NCI-H524 treated with DMSO at 0.1 percent for 48 hours (cell line): ENCODE measurements around the gene KIF6.
"Not testable (repeated sequence)": the region's sequence is repeated elsewhere in the genome, so short reads cannot be mapped to it uniquely, and the experiment has no call there.

Experiments used
- DNase-seq: peaks from one replicate; lab custom pipeline; 2025; lab: John Stamatoyannopoulos, UW

Gene KIF6, protein sequence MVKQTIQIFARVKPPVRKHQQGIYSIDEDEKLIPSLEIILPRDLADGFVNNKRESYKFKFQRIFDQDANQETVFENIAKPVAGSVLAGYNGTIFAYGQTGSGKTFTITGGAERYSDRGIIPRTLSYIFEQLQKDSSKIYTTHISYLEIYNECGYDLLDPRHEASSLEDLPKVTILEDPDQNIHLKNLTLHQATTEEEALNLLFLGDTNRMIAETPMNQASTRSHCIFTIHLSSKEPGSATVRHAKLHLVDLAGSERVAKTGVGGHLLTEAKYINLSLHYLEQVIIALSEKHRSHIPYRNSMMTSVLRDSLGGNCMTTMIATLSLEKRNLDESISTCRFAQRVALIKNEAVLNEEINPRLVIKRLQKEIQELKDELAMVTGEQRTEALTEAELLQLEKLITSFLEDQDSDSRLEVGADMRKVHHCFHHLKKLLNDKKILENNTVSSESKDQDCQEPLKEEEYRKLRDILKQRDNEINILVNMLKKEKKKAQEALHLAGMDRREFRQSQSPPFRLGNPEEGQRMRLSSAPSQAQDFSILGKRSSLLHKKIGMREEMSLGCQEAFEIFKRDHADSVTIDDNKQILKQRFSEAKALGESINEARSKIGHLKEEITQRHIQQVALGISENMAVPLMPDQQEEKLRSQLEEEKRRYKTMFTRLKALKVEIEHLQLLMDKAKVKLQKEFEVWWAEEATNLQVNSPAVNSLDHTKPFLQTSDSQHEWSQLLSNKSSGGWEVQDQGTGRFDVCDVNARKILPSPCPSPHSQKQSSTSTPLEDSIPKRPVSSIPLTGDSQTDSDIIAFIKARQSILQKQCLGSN

DNA sequence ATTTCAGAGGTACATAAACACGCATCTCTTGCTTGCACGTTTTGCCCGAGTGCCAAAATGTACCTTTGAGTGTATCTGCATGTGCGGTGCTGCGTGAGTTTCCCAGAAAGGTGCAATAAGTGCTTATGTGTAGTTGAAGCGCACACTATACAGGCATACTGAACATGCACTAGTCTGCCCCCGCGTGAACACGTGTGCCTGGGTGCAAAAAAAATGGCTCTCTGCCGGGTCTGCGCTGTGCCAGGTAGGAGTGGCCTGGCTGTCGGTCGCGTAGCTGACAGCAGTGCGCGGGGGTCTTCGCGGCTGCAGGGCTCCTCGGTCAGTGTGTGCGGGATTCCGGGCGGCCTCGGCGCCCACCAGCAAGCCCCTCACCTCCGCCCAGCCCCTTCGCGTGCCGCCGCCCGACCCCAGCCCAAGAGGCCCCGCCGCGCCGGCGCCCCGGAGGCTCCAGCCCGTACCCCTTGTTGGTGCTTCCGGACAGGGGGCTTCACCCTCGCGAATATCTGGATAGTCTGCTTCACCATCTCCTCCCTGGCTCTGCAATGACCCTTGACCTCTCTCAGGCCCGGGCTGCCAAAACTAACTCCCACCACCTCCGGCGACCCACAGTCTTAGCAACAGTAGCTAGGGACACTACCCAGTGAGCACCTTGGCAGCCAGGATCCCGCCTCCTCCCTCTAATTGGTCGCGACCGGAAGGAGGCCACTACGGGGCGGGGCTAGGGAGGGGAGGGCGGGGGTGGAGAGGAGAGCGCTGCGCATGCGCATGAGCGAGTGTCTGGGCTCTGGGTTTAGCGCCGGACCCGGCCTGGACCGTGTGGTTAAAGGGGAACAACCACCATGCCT, at the start of gene KIF6:
KIF6 (minus strand) TSS at position 622 of the 845 bp plus-strand sequence; CDS start at position 524, 98 bp downstream.
- peak; percentile 65 for DNase-seq

DNA sequence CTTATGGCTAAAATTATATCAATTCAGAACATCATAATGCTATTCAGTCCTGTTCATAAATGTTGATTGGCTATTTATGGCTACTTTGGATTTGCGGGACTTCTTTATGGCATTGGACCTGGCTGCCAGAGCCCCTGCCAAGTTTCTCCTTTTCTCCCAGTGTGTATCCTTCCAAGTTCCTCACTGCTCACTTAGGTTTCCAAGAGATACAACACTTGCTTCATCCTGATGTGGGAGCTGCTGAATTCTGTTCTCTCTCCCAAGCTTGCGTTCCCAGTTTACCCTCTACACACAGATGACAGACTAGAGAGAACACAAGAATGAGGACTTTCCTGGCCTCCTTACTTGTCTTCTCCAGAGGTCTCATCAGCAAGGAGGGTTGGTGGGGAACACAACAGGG, 48.6 kb upstream of the KIF6 start:
- no peak for DNase-seq

DNA sequence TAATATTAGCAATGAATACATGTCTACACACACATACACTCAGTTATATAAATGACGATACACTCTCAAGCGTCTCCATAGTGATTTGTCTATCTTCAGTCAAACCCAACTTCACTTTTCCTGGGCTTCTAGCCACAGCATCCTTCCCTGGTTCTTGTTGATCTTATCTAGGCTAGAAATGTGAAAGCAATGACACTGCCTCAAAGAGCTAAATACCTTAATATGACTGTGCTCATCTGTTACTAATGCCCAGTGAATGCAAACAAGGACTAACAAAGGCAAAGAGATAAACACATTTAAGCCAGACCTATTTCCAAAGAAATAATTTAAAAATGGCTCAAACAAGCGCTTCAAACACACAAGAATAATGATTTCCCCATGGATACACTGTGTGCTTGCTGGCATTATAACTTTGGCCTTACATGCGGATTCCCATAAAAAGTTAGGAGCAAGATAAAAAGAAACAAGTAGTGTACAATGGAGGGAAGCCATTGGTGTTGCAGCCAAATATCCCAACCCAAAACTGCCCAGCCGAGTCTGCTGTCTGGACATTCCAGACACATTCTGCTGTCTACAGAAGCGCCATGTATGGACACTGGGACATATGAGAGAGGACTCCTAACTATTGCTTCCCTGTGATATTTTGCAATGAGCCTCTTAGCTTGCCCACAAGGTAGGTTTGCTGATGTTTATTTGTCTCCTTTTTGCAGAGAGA, 47.5 kb upstream of the KIF6 start:
- DNase-seq, result no peak

DNA sequence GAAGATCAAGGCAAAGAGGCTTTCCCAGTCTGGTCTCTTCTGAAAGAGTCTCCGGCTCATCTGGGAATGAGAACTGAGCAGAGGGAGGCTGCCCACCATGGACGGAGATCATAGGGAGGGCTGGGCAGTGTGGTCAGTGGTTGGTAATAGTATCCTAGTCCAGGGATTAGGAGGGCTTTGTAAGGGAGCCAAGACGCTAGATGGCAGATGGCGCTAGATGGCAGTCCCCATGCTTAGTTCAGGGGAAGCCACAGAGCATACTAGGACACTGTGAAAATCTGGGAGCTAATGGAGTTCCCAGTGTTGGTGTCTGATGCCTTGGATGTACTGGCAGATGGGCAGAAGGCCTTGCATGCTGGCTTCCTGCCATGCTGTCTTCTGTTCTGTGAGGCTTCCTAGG, 45.2 kb upstream of the KIF6 start:
- peak; percentile 50 for DNase-seq

DNA sequence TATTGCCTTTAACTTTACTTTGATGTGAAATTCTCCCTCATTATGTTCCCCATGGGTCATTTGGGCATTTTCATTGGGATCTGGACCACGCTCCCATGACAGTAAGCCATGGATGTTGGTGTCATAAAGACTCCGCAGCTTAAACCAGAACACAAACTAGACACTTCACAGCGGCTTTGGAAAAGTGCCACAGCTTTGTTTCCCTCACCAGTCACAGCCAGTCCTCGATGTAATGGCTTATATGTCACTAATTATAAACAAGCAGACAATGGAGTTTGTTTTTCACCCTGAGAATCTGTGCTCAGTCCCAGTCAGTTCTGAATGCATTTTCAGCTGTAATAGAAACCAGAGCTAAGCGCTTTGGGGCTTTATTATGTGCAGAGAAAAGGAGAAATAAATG, 43.8 kb upstream of the KIF6 start:
- DNase-seq, result no peak

DNA sequence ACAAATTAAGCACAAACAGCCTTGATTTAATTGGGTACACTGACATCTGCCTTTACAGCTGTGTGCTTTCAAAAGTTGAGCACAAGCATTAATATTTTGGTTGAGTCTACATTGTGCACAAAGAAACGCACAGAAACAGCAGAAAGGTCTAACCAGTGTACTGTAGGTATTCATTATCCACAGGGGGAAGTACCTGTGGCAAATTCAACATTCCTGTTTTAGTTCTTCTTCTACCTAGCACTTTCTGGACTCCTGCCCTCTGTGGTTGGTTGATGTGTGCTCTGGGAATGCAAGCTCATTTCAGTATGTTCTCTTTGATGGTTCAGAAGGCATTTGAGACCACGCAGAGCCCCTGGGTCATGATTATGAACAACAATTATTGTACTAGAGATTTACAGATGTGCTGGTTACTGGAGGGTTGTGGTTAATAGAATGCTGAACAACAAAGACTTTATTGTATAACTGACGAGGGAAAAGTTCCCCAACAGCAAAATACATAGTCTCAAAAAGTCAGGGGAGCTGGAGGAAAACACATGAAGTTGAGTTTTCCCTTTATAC, 40.4 kb upstream of the KIF6 start:
- DNase-seq, result no peak

DNA sequence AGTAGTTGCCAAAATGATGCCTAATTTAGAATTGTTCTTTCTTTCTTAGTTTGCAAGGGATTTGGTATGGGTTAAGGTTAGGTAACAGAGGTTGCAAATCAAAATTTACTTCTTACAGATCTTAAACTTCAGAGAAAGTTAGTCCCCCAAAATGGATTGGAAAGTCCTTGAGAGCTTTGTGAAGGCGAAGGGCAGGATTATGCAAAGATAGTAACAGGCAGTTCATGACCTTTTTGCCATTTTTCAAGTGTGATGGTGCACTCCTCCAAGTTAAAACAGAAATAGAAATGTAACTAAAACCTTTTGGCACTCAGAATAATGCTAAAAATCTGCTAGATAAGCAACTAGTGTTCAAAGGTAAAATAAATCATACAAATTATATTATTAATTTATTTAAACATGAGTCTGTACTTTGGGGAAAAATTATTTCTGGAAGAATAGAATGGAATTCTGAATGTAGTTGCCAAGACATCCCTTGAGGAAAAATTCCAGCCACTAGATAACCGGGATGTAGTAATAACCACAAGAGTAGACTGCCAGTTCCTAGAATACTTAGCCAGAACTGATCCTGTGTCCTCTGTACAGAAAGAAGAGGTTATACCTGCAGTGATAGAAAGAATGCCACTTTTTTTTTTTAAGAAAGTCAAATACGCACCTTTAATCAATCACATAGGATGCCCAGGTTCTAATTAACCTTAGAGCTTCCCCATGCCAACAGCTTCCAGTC, 35.2 kb upstream of the KIF6 start:
- no peak for DNase-seq

DNA sequence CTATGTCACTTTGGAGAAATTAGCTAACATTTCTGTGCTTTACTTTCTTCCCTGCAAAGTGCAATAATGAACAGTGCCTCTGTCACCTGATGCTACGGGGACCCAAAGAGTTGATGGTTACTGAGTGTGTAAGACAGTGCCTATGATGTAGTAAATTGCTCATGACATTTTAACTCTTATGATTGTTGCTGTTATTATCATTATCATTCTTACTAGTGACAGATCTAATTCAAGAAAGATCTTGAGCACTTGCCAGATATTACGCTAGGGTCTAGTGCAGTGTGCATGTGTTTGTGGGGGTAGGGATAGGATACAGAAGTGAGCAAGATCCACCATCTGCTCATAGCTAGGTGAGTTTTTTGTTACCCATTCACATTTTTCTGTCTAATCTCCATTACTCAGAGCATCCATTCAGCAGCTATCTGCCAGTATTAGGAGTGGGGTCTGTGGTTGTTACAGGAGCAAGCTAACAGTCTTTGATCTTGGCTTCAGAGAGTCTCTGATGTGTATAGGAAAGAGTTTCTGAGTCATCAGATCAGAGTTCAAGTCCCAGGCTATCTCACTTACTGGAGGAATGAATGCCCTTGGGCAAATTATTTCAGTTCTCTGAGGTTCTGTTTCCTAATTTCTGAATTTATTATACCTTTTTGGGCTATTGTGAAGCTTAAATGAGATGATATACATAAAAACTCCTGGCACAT, 33.8 kb upstream of the KIF6 start:
- no peak for DNase-seq

DNA sequence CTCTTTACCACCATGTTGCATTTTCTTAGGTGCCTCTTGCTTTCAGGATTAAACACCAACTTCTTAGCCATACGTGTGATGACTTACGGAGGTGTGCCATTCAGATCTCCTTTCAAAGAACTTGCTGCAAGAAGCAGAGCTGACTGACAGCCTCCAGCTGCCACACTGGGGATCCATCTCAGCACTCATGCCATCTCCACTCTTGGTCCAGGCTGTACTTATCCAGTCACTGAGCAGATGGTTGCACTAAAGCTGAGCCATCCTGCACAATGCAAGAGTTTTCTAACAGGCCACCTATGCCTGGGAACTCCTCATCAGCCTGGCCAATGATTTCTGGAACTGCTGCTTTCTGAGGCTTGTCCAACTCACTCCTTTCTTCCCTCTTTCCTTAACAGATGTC, 31.4 kb upstream of the KIF6 start:
- no peak for DNase-seq

DNA sequence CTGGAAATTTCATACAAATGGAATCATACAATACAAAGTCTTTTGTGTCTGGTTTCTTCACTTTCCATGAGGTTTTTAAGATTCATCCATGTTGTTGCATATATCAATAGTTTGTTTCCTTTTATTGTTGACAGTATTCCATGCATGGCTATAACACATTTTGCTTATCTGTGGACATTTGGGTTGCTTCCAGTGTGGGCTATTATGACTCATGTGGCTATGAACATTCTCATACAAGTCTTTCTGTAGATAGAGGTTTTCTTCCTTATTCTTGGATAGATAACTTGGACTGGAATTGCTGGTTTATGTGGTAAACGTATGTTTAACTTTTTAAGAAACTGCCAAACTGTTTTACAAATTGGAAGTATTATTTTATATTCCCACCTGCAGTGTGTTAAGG, 30.0 kb upstream of the KIF6 start:
- no peak for DNase-seq

DNA sequence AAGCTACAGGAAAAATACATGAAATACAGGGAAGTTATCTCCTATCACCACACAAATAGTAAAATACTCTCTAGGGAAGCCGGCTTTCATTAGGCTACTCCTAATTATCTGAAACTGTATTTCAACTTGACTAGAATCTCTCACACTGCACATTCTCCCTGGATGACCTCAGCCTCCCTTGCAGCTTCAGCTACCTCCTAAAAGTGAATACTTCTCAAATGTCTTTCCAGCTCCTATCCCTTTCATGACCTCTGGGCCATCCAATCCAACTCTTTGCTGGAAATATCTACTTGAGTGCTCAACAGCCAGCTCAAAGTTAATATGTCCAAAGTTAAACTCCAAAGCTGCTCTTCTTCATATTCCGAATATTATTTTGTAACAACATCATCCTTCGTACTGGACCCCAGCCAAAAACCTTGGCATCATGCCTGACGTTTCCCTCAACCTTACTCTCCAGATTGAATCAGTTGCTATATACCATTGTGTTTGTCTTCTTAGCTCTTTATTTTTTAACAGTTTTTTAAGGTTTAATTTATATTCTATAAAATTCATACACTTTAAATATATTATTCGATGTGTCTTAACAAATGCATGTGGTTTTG, 29.4 kb upstream of the KIF6 start:
- no peak for DNase-seq

DNA sequence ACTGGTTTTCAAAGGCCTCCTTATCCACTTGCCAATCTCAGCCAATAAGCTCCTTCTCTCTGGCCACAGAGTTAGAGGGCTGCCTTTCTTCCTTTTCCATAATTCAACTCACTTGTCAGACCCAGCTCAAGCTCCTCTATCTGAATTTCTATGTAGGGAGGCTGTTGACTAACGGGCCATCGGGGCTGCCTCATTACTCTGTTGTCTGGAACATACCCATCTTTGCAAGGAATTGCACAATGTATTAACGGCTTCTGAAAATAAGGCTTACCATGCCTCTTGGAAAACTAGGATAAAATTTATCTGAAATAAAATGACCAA, 28.5 kb upstream of the KIF6 start:
- no peak for DNase-seq

DNA sequence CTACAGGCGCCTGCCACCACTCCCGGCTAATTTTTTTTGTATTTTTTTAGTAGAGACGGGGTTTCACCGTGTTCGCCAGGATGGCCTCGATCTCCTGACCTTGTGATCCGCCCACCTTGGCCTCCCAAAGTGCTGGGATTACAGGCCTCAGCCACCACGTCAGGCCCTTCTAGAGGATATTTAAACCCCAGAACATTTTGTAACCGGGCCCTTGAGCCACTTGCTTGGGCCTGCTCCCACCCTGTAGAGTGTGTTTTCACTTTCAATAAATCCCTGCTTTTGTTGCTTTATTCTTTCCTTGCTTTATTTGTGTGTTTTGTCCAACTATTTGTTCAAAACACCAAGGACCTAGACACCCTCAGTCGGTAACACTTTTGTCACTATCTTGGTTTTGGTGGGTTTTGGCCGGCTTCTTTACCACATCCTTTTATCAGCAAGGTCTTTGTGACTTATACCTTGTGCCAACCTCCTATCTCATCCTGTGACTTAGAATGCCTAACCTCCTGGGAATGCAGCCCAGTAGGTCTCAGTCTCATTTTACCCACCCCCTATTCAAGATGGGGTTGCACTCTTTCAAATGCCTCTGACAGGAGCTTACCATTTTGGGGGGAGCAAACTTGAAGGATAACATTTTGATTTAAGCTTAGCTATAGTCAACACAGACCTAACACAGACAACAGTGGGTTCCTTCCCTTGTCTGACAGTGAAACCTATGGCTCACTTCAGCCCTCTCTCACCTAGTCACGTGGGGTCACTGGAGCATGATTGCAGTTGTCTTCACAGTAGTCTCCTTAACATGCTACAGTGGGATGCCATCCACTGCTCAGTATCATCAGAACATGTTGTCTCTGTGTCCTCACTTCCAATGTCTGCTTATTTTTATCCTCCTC, 27.9 kb upstream of the KIF6 start:
- DNase-seq, result no peak

DNA sequence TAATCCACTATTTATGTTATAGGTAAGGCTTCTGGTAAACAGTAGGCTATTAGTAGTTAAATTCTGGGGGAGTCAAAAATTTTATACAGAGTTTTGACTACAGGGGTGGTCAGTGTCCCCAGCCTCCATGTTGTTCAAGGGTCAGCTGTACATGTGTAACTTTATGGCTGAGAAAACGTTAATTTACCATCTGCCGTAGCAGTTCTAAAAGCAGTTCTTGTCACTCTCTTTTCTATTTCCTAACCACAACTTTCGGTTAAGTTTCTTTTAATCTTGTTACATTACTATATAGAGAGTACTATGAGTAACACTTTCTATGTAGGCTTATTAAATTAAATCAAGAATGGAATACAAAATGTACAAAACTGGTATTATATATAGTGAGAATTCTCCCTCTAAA, 21.6 kb upstream of the KIF6 start:
- no peak for DNase-seq

DNA sequence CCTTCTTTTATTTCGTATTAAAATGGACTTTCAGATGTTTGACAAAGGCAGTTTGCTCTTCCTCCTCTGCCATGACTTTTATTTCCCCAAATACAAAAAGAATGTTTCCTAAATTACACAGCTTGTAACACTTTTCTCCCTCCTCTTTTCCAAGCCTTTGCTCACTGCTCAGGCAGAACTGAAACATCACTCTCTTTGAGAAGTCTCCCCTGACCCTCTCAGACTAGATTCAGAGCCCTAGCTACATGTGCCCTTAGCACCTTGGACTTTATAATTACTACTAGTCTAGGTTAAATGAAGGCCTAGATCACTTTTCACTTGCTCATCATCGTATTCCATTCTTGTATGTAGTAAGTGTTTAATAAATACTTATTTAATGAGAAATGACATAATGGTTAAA, 8.5 kb upstream of the KIF6 start:
- DNase-seq, result no peak

DNA sequence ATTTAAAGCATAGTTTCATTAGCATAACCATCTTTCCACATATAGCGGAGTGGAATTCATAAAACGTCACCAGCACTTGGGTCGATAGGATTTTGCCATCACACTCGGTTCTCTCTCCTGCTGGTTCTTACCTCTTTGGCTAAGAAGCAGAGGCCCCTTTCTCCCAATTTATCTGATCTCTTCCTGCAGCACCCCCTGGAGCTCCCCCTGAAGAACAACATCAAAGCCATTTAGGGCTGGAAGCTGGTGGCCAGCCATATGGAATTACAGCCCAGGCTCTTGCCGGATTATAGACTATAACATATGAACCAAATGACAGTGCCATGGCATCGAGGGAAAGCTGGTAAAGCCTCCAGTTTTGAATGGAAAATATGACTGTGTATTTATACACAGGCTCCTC, 6.4 kb upstream of the KIF6 start:
- DNase-seq, result no peak

DNA sequence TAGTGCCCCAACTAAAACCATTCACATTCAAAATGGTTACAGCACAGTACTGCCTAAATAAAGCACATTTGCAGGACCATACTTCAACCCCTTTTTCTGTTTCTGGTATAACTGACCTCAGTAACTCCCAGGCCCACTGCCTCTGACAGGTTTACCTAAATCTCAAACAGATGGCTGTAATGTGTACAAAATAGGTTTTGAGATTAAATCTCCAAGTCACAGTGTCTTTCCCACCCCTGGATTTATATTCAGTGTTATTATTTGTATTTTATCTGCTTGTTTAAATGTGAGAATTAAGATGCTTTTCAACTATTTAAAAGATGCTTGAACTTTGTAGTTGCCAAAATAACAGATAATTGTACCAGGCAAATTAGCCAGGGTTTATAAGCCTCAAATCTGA, 4.7 kb upstream of the KIF6 start:
- no peak for DNase-seq

DNA sequence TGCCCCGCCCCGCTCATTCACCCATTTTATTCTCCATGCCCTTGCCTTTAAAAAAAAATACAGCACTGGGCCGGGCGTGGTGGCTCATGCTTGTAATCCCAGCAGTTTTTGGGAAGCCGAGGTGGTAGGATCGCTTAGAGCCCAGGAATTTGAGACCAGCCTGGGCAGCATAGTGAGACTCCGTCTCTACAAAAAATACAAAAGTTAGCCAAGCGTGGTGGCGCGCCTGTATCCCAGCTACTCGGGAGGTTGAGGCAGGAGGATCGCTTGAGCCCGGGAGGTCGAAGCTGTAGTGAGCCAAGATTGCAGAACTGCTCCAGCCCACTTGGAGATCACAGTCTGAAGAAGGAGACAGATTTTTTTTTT, 407 bp upstream of the KIF6 start:
- no peak for DNase-seq

DNA sequence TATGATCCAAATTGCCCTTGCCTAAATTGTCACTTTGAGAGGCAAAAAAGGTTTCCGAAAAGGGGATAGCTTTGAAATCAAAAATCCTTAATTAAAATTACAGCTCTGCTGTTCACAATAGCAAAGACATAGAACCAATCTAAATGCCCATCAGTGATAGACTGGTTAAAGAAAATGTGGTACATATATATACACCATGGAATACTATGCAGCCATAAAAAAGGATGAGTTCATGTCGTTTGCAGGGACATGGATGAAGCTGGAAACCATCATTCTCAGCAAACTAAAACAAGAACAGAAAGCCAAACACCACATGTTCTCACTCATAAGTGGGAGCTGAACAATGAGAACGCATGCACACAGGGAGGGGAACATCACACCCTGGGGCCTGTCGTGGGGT, 1.9 kb downstream of the KIF6 start:
- DNase-seq, result not testable (repeated sequence)
